GM13976 (cell line): ENCODE results near the gene NARS2.
A peak's percentile ranks its signal among the peaks of the same experiment; 100 is the strongest.

Experiments used
- DNase-seq: peaks from one replicate; pipeline ENCODE4 v3.0.0; 2012; ENCODE audit warnings: low spot score
- in situ Hi-C: fragments of 300-500 bp; cut with MboI; formaldehyde crosslinking; loops from one replicate; pipeline ENCODE4 v1.12.0; 2022; ENCODE audit warnings: low sequenced_read_pairs, mixed read lengths, inconsistent platforms; ENCODE audit not compliant: unreplicated experiment
- TF ChIP-seq, protein P1 (sequence below): IDR thresholded peaks from 2 replicates; pipeline ENCODE4 v1.5.1; 2012; ENCODE audit warnings: borderline replicate concordance, mild to moderate bottlenecking; ENCODE audit not compliant: insufficient read depth; ENCODE audit errors: extremely low read depth, missing control alignments, control extremely low read depth

The NARS2 gene

DNA sequence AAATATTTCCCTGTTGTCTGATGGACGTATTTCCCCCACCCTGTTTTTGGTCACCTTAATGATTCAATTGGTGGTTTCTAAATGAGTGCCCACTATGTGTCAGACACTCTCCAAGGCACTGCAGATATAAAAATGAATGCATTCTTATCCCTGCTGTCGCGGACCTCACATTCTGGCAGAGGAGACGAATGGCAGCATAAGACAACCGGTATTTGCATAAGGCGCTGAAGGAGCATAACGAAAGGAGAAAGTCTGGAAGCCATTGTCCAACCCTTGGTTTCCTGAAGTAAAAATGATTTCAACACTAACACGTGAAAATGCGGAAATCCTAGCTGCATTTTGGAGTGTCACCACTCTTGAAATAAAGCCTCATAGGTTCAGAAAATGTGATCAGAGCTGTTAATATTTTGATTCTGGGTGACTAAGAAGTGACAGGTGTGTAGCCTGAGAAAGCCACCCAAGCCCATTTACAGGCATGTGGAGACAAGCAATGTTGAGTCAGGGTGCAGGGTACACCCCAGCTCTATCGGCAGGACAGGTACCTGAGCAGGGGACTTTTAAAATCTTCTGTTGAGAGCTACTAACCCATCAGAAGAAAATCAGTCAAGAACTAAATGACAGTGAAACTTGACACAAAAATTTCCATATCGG is 146.9 kb downstream of the NARS2 start:
- no peak for DNase-seq
- in situ Hi-C loops, result no loop called here
- TF ChIP-seq, protein P1, sequence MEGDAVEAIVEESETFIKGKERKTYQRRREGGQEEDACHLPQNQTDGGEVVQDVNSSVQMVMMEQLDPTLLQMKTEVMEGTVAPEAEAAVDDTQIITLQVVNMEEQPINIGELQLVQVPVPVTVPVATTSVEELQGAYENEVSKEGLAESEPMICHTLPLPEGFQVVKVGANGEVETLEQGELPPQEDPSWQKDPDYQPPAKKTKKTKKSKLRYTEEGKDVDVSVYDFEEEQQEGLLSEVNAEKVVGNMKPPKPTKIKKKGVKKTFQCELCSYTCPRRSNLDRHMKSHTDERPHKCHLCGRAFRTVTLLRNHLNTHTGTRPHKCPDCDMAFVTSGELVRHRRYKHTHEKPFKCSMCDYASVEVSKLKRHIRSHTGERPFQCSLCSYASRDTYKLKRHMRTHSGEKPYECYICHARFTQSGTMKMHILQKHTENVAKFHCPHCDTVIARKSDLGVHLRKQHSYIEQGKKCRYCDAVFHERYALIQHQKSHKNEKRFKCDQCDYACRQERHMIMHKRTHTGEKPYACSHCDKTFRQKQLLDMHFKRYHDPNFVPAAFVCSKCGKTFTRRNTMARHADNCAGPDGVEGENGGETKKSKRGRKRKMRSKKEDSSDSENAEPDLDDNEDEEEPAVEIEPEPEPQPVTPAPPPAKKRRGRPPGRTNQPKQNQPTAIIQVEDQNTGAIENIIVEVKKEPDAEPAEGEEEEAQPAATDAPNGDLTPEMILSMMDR, result no peak

DNA sequence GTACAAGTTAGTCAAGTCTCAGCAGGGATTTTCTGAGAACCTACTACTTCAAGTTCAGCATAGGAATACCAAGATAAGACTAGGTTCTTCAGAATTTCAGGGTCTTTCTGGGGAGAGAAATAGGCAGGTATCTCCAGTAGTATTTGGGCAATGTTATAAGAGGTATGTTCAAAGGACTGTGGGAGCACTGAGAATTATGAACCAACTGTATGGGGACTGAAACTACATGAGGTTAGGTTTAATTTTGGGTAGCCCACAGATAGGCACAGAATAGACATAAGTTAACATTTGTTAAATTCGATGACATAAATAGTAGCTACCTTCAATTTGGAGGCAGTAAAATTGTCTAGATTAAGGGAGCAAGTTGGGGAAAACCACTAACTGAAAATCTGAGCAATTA is 147.8 kb downstream of the NARS2 start:
- no peak for DNase-seq
- in situ Hi-C loops, result no loop called here
- TF ChIP-seq, protein P1, result no peak

DNA sequence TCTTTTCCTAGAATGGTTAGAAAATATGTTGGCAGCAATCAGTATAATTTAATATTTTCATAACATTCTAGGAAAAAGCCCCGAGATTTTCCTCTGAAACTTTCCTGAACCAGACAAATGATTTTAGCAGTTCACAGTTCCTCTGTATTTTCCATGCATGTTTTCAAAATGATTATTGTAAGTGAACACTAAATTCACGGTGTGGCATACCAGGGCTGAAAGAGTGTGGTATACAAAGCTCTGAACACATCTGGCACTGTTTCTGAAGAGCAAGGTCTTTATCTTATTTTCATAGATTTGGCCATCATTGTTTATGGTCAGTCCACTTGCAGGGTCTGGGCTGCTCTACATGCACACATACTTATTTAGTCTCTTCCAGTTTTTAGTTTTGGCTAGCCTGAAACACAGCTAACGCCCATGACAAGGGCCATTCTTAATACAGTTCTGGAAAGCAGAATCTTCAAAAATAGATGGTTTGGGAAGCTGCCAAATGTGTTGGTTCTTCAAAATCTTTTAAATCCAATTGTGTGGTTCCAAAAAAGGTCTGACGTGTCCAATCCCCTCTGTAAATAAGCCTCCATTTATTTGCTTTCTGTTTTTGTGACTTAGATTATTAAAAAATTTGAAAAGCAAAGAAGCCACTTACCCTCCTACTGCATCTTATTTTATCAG is 149.1 kb downstream of the NARS2 start:
- DNase-seq, result no peak
- in situ Hi-C loops, result no loop called here
- TF ChIP-seq, protein P1, result no peak

DNA sequence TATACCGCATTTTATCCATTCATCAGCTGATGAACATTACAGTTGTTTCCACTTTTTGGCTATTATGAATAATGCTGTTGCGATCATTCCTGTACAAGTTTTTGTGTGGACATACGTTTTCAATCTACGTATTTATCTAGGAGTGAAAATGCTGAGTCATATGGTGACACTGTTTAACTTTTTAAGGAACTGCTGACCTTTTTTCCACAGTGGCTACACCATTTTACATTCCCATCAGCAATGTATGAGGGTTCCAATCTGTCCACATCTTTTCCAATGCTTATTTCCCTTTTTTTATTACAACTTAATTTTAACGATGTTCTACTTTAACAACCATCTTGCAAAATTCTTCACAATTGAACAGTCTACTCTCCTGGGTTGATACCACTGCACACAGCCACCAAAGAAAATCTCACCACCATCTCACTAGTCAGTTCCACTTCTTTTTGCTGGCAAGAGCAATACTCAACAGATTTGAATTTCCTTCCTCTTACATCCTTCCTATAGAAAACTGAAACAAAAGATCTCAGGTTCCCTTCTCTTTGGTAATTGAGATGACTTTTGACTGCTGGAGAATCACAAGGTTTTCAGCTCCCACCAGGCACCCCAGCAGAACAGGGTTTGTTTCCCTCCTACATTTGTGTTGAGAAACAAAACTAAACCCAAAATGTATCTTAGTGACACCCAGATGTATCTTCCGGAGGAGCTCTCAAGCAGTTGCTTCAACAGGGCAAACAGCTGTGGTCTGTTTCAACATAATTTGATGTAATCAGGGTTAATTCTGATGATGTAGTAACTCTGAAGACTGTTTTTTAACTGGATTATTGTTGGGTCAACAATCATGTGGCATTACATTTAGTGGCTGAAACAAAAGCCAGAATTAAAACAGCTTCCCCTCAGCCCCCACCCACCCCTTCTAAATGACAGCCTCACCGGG is 150.1 kb downstream of the NARS2 start:
- DNase-seq, result no peak
- in situ Hi-C loops, result no loop called here
- TF ChIP-seq, protein P1, result no peak

DNA sequence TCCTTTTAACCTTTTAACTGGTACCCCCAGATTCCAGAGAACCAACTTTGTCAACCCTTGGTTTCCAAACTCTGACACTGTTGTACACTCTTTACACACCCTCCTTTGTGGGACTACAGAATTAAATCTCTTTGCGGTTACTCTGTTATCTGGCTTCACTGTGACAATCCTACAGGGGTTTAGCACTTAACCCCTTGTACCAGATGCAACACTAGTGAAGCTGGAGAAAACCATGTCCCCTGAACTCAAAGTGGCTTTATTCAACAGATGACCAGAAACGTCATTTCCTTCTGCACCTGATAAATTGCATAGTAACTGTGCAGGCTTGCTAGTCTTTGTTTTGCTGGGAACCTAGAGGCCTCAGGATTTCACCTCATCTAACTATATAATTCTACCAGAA is 151.4 kb downstream of the NARS2 start:
- DNase-seq, result no peak

DNA sequence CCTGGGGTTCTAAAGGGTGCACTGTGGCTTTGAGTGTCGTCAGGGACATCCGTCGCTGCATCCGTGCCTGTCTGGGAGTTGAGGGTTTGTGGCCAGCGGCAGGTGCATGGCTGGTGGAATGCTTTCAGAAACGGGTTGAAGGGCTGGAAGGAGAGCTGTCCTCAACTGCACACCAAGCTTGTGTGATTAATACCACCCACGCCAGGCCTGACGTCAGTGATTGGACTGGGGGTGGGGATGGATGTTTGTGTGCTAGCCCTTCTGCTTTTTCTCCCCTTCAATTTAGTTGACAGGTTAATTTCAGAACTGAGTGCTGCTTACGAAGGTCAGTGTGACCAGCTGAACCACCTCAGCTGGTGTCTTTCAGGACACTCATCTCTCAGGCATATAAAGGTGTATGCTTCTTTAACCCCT is 153.9 kb downstream of the NARS2 start:
- peak; percentile 54 for DNase-seq
- in situ Hi-C loops, result no loop called here
- TF ChIP-seq, protein P1, result no peak

More for the DNA sequence above, 151.4 kb downstream of the NARS2 start:
- TF ChIP-seq, protein P1, result no peak
- in situ Hi-C loops, result no loop called here
